ENCODE results near the gene ETAA1. TPM values are rescaled to one million over a fixed set of nuclear protein-coding genes. Genes with fewer than 3 reads are reported as not detected.

ETAA1 gene
- total RNA-seq, 1 experiment from 2014 or later: 35.3 TPM

DNA sequence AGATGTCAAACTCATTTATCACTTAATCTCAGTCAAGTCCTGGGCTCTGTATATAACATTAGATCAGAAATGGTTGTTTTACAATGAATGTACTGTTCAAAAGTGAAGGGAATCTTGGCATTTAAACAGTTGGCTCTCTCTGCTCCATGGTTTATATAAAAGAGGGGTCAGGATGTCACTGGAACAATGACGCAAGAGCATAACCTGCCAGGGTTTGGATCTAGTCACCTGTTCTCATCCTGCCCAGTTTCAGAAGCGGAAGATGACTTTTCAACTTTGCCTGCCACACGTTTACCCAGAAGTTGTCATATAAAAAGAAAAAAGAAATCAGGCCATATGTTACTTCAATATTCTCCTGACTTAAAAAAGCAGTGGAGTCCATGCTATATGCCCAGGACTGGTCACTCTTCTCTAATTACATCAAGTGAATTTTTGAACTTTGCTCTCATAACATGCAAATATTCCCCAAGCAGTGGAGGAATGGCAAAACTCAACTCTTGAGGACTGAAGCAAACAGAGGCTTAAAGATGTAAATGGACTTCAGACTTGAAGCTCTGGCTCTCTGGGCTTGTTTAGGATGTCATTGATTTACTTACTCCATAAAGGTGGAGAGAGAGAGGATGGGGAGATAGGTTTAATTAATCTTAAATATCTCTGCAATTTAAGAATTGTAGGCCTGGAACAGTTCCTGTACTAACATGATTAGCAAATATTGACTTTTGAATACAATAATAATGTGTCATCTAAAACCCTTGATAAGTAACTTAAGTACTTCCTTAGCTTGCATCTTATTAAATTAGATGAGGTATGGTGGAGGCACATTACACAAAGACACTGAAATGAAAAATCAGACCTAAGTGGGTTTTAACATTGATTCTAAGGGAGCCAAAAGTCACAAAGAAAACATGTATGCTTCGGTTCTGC lies 58.3 kb downstream of the ETAA1 start:
- H3K4me1 ChIP-seq: no peaks in the 10 kb centered on the region; the same call in 1 of the 2 replicates
- no peak for DNase-seq
- H3K36me3 ChIP-seq: no peaks in the 10 kb centered on the region
- H3K9me3 ChIP-seq (replicated peaks): no peaks in the 10 kb centered on the region
- H3K27ac ChIP-seq: no peak overlapping the region
- H3K27me3 ChIP-seq: 0 out of 2 replicates have a peak, but pooled peaks cover 3% of the 10 kb centered on the region
- no peak overlapping the region for H3K4me3 ChIP-seq

GRCh38 chr2:67456428-67456827 lies 59.3 kb downstream of the ETAA1 start:
- Histone ChIP-seq H3K36me3 (no peaks in the 10 kb centered on the region), H3K9me3 (replicated peaks) (no peaks in the 10 kb centered on the region), H3K27me3 (0 out of 2 replicates have a peak, but pooled peaks cover 3% of the 10 kb centered on the region), H3K4me3 (no peak overlapping the region), H3K4me1 (no peaks in the 10 kb centered on the region; the same call in 1 of the 2 replicates), H3K27ac (no peak overlapping the region)
- DNase-seq: no peak

DNA sequence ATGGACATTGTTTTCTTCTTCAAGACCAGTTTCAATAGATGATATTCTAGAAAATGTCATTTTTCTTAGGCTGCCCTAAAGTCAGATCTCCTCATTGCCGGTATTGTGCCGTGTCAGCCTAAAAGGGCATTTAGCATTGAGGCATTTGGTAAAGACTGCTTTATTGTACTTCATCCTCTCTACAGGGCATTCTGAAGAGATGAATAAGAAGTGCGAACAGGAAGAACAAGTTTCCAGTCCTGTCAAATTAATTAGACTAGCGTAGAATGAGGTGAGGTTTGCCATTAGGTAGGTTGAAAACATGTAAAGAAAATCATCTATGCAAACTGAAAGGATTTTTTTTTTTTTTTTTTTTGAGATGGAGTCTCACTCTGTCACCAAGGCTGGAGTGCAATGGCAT lies 60.6 kb downstream of the ETAA1 start:
- no peaks in the 10 kb centered on the region for H3K9me3 ChIP-seq (replicated peaks)
- no peaks in the 10 kb centered on the region for H3K36me3 ChIP-seq
- no peak overlapping the region for H3K27ac ChIP-seq
- no peaks in the 10 kb centered on the region; the same call in 1 of the 2 replicates for H3K4me1 ChIP-seq
- no peak for DNase-seq
- no peak overlapping the region for H3K4me3 ChIP-seq
- H3K27me3 ChIP-seq: peaks cover 3% of the 10 kb centered on the region; the same call in 1 of the 2 replicates

- H3K27ac ChIP-seq: no peak overlapping the region
- H3K4me1 ChIP-seq: no peaks in the 10 kb centered on the region; the same call in 1 of the 2 replicates
These were observed 62.6 kb downstream of the ETAA1 start for GRCh38 chr2:67459761-67460160.

More at GRCh38 chr2:67459761-67460160, 62.6 kb downstream of the ETAA1 start:
- no peak for DNase-seq
- Histone ChIP-seq H3K36me3 (no peaks in the 10 kb centered on the region), H3K27me3 (peaks cover 3% of the 10 kb centered on the region; the same call in 1 of the 2 replicates), H3K4me3 (no peak overlapping the region), H3K9me3 (replicated peaks) (no peaks in the 10 kb centered on the region)
